Ovary (tissue), 3 donors: ENCODE results near the gene COG1.

Experiments used
- CTCF ChIP-seq, 3 donors: fragments of 450-650 bp in 2 of 3; fragments of 200-600 bp in 1 of 3; IDR thresholded peaks; one replicate each; pipeline versions ENCODE4 v1.5.1 to v1.8.0; 2016 to 2022; ENCODE audit warnings: antibody characterized with exemption in 3 of 3, mild to moderate bottlenecking in 1 of 3
- EP300 ChIP-seq: sonication (generic); formaldehyde crosslinking; IDR thresholded peaks from one replicate; pipeline ENCODE4 v1.6.1; 2017; ENCODE audit warnings: antibody characterized with exemption
- POLR2A ChIP-seq: fragments of 450-650 bp; IDR thresholded peaks from one replicate; pipeline ENCODE4 v1.6.1; 2017; ENCODE audit warnings: antibody characterized with exemption, mild to moderate bottlenecking, moderate library complexity
- donor health status: DM: no; HTN: no; CAD: no.

GRCh38 chr17:73247726-73248125, 54.9 kb downstream of the COG1 start:
- TF ChIP-seq POLR2A (no peak), CTCF (IDR thresholded peaks at IDR 0.05) (no peak), EP300 (no peak)
